Liver (tissue), 9 donors: ENCODE results near the gene VARS1. TPM values are rescaled to one million over a fixed set of nuclear protein-coding genes. Genes with fewer than 3 reads are reported as not detected.

ENCODE experiments used
- DNase-seq: peaks from one replicate; pipeline ENCODE4 v3.0.0-alpha.2; 2017; ENCODE audit warnings: low spot score
- H3K27ac ChIP-seq, 2 donors: one replicate each; pipeline ENCODE4 v1.7.0; 2013; ENCODE audit warnings: inconsistent platforms in 2 of 2, low read length in 2 of 2, control low read depth in 1 of 2, low read depth in 1 of 2, mild to moderate bottlenecking in 1 of 2
- H3K27me3 ChIP-seq, 4 donors: one replicate each; pipeline versions ENCODE4 v1.6.1 to v1.7.0; 2013; ENCODE audit warnings: low read length in 3 of 4, inconsistent platforms in 1 of 4, mild to moderate bottlenecking in 1 of 4, moderate library complexity in 1 of 4; ENCODE audit not compliant: control insufficient read depth in 4 of 4, insufficient read depth in 4 of 4
- H3K36me3 ChIP-seq, 4 donors: one replicate each; pipeline versions ENCODE4 v1.6.1 to v1.7.0; 2013; ENCODE audit warnings: low read length in 3 of 4, mild to moderate bottlenecking in 3 of 4, low read depth in 1 of 4, moderate library complexity in 1 of 4; ENCODE audit not compliant: control insufficient read depth in 4 of 4, insufficient read depth in 3 of 4
- H3K4me1 ChIP-seq, 4 donors: one replicate each; pipeline versions ENCODE4 v1.6.1 to v1.7.0; 2013; ENCODE audit warnings: low read length in 3 of 4, mild to moderate bottlenecking in 3 of 4, moderate library complexity in 1 of 4; ENCODE audit not compliant: control insufficient read depth in 4 of 4, insufficient read depth in 4 of 4
- H3K4me3 ChIP-seq, 3 donors: one replicate each; pipeline versions ENCODE4 v1.6.1 to v1.7.0; 2013; ENCODE audit warnings: low read length in 3 of 3, control low read depth in 1 of 3, low read depth in 1 of 3, mild to moderate bottlenecking in 1 of 3
- H3K9ac ChIP-seq, 2 donors: one replicate each; pipeline ENCODE4 v1.7.0; 2013; ENCODE audit warnings: low read length in 2 of 2, mild to moderate bottlenecking in 2 of 2, moderate library complexity in 2 of 2, control low read depth in 1 of 2, low read depth in 1 of 2
- H3K9me3 ChIP-seq, 4 donors: one replicate each; pipeline versions ENCODE4 v1.6.1 to v1.7.0; 2013; ENCODE audit warnings: low read length in 3 of 4; ENCODE audit not compliant: control insufficient read depth in 4 of 4
- EGR1 ChIP-seq, 2 donors: IDR thresholded peaks; 2 replicates each; pipeline ENCODE4 v1.6.1; 2016 to 2018; ENCODE audit warnings: antibody characterized with exemption in 2 of 2, low read depth in 2 of 2
- FOXA1 ChIP-seq: IDR thresholded peaks from 2 replicates; pipeline ENCODE4 v1.6.1; 2016; ENCODE audit warnings: antibody characterized with exemption
- FOXA2 ChIP-seq: IDR thresholded peaks from 2 replicates; pipeline ENCODE4 v1.6.1; 2016; ENCODE audit warnings: antibody characterized with exemption
- GABPA ChIP-seq, 2 donors: IDR thresholded peaks in 1 of 2; conservative IDR thresholded peaks in 1 of 2; 2 replicates each; pipeline ENCODE4 v1.6.1; 2016; ENCODE audit warnings: antibody characterized with exemption in 2 of 2, mild to moderate bottlenecking in 1 of 2, moderate library complexity in 1 of 2
- HNF4A ChIP-seq, 2 donors: conservative IDR thresholded peaks; 2 replicates each; pipeline ENCODE4 v1.6.1; 2016; ENCODE audit warnings: antibody characterized with exemption in 2 of 2, mild to moderate bottlenecking in 2 of 2
- HNF4G ChIP-seq: IDR thresholded peaks from 2 replicates; pipeline ENCODE4 v1.6.1; 2016; ENCODE audit warnings: antibody characterized with exemption
- JUND ChIP-seq, 2 donors: IDR thresholded peaks; 2 replicates each; pipeline ENCODE4 v1.6.1; 2016; ENCODE audit warnings: antibody characterized with exemption in 2 of 2
- NR2F2 ChIP-seq: IDR thresholded peaks from 2 replicates; pipeline ENCODE4 v1.6.1; 2016; ENCODE audit warnings: antibody characterized with exemption
- RAD21 ChIP-seq, 2 donors: IDR thresholded peaks; 2 replicates each; pipeline ENCODE4 v1.6.1; 2016; ENCODE audit warnings: antibody characterized with exemption in 2 of 2, mild to moderate bottlenecking in 2 of 2
- RXRA ChIP-seq, 2 donors: IDR thresholded peaks; 2 replicates each; pipeline ENCODE4 v1.6.1; 2017 to 2018; ENCODE audit warnings: antibody characterized with exemption in 2 of 2, mild to moderate bottlenecking in 1 of 2
- SP1 ChIP-seq: IDR thresholded peaks from 2 replicates; pipeline ENCODE4 v1.6.1; 2018; ENCODE audit warnings: antibody characterized with exemption, mild to moderate bottlenecking
- TAF1 ChIP-seq: conservative IDR thresholded peaks from 2 replicates; pipeline ENCODE4 v1.6.1; 2016; ENCODE audit warnings: antibody characterized with exemption, mild to moderate bottlenecking
- YY1 ChIP-seq: IDR thresholded peaks from 2 replicates; pipeline ENCODE4 v1.6.1; 2016; ENCODE audit warnings: antibody characterized with exemption, mild to moderate bottlenecking
- WGBS: extraction: QIAGEN DNeasy Blood & Tissue Kit; methylation state at CpG from one replicate; pipeline ENCODE4 v1.1.7; 2013; 5-methylcytosine and 5-hydroxymethylcytosine counted together
- polyA plus RNA-seq, 2 donors: library from polyadenylated mRNA; stranded (reverse) in 1 of 2; unstranded in 1 of 2; fragments of 200-250 nt in 1 of 2; fragments of >200 nt in 1 of 2; fragmentation: Nextera tagmentation in 1 of 2; extraction: Ambion mirVana in 1 of 2; gene quantifications; one replicate each; pipeline versions ENCODE4 v1.2.1 to v1.2.3, GENCODE V29; 2013 to 2015
- total RNA-seq, 2 donors: library from RNA; depleted of rRNA; stranded (reverse); fragments of >200 nt; gene quantifications; one replicate each; pipeline ENCODE4 v1.2.3, GENCODE V29; 2014
- TF ChIP-seq, protein P1 (sequence below): IDR thresholded peaks from 2 replicates; pipeline ENCODE4 v1.6.1; 2016; ENCODE audit warnings: antibody characterized with exemption, mild to moderate bottlenecking
- TF ChIP-seq, protein P2 (sequence below): IDR thresholded peaks from 2 replicates; pipeline ENCODE4 v1.6.1; 2016; ENCODE audit warnings: antibody characterized with exemption
- TF ChIP-seq, protein P3 (sequence below): fragments of 150-350 bp; IDR thresholded peaks from 2 replicates; pipeline ENCODE4 v1.5.1; 2017; ENCODE audit warnings: improper control_type of control experiment, low read depth, low read length; ENCODE audit not compliant: missing input control
- TF ChIP-seq, protein P4 (sequence below): IDR thresholded peaks from 2 replicates; pipeline ENCODE4 v1.6.1; 2016; ENCODE audit warnings: antibody characterized with exemption
- TF ChIP-seq, protein P5 (sequence below): IDR thresholded peaks from 2 replicates; pipeline ENCODE4 v1.6.1; 2016; ENCODE audit warnings: antibody characterized with exemption
- donor health status: healthy.
- donor health status: healthy.
- donor health status: healthy.
- donor health status: healthy.
- donor health status: healthy.

VARS1 gene
- total and polyA plus RNA-seq, 4 donors = 17.9 to 44.7 (median 32.4) TPM

DNA sequence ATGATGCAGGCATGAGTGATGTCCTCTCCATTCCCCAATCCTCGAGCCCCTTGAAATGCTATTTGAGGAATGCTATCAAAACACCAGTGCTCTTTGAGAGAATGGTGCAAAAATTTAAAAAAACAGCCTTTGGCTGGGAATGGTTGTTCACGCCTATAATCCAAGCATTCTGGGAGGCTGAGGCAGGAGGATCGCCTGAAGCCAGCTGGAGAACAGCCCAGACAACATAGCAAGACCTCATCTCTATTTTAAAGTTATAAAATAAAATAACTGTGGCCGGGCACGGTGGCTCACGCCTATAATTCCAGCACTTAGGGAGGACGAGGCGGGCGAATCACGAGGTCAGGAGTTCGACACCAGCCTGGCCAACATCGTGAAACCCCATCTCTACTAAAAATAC is 4.2 kb upstream of the VARS1 start:
- H3K27ac ChIP-seq = no peak overlapping the region
- H3K27me3 ChIP-seq = no peaks in the 10 kb centered on the region
- H3K36me3 ChIP-seq = no peaks in the 10 kb centered on the region
- no peak for DNase-seq
- no peak overlapping the region for H3K9ac ChIP-seq
- TF ChIP-seq YY1 (no peak), TAF1 (no peak), SP1 (no peak), RAD21 (IDR thresholded peaks at IDR 0.05) (no peak), FOXA1 (no peak), GABPA (IDR thresholded peaks at IDR 0.05 in 1 of 2, conservative IDR thresholded peaks at IDR 0.05 in 1 of 2) (no peak), JUND (IDR thresholded peaks at IDR 0.05) (no peak), RXRA (IDR thresholded peaks at IDR 0.05) (no peak), FOXA2 (no peak), HNF4A (conservative IDR thresholded peaks at IDR 0.05) (no peak), HNF4G (no peak), EGR1 (IDR thresholded peaks at IDR 0.05; ENCODE audit: low read depth in 2 of 2) (no peak), NR2F2 (no peak)
- TF ChIP-seq, protein P1, sequence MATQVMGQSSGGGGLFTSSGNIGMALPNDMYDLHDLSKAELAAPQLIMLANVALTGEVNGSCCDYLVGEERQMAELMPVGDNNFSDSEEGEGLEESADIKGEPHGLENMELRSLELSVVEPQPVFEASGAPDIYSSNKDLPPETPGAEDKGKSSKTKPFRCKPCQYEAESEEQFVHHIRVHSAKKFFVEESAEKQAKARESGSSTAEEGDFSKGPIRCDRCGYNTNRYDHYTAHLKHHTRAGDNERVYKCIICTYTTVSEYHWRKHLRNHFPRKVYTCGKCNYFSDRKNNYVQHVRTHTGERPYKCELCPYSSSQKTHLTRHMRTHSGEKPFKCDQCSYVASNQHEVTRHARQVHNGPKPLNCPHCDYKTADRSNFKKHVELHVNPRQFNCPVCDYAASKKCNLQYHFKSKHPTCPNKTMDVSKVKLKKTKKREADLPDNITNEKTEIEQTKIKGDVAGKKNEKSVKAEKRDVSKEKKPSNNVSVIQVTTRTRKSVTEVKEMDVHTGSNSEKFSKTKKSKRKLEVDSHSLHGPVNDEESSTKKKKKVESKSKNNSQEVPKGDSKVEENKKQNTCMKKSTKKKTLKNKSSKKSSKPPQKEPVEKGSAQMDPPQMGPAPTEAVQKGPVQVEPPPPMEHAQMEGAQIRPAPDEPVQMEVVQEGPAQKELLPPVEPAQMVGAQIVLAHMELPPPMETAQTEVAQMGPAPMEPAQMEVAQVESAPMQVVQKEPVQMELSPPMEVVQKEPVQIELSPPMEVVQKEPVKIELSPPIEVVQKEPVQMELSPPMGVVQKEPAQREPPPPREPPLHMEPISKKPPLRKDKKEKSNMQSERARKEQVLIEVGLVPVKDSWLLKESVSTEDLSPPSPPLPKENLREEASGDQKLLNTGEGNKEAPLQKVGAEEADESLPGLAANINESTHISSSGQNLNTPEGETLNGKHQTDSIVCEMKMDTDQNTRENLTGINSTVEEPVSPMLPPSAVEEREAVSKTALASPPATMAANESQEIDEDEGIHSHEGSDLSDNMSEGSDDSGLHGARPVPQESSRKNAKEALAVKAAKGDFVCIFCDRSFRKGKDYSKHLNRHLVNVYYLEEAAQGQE = no peak
- TF ChIP-seq, protein P2, sequence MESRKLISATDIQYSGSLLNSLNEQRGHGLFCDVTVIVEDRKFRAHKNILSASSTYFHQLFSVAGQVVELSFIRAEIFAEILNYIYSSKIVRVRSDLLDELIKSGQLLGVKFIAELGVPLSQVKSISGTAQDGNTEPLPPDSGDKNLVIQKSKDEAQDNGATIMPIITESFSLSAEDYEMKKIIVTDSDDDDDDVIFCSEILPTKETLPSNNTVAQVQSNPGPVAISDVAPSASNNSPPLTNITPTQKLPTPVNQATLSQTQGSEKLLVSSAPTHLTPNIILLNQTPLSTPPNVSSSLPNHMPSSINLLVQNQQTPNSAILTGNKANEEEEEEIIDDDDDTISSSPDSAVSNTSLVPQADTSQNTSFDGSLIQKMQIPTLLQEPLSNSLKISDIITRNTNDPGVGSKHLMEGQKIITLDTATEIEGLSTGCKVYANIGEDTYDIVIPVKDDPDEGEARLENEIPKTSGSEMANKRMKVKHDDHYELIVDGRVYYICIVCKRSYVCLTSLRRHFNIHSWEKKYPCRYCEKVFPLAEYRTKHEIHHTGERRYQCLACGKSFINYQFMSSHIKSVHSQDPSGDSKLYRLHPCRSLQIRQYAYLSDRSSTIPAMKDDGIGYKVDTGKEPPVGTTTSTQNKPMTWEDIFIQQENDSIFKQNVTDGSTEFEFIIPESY = no peak
- TF ChIP-seq, protein P3, sequence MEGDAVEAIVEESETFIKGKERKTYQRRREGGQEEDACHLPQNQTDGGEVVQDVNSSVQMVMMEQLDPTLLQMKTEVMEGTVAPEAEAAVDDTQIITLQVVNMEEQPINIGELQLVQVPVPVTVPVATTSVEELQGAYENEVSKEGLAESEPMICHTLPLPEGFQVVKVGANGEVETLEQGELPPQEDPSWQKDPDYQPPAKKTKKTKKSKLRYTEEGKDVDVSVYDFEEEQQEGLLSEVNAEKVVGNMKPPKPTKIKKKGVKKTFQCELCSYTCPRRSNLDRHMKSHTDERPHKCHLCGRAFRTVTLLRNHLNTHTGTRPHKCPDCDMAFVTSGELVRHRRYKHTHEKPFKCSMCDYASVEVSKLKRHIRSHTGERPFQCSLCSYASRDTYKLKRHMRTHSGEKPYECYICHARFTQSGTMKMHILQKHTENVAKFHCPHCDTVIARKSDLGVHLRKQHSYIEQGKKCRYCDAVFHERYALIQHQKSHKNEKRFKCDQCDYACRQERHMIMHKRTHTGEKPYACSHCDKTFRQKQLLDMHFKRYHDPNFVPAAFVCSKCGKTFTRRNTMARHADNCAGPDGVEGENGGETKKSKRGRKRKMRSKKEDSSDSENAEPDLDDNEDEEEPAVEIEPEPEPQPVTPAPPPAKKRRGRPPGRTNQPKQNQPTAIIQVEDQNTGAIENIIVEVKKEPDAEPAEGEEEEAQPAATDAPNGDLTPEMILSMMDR = no peak
- TF ChIP-seq, protein P4, sequence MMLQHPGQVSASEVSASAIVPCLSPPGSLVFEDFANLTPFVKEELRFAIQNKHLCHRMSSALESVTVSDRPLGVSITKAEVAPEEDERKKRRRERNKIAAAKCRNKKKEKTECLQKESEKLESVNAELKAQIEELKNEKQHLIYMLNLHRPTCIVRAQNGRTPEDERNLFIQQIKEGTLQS = no peak
- TF ChIP-seq, protein P5, sequence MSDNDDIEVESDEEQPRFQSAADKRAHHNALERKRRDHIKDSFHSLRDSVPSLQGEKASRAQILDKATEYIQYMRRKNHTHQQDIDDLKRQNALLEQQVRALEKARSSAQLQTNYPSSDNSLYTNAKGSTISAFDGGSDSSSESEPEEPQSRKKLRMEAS = no peak
- no peaks in the 10 kb centered on the region for H3K9me3 ChIP-seq
- H3K4me1 ChIP-seq = peaks cover 0 to 6% (median 2%) of the 10 kb centered on the region in 4 donors
- H3K4me3 ChIP-seq = no peak overlapping the region
- WGBS = 92% methylated on average over 12 of the region's 12 CpGs
